MCF 10A (cell line): Measurements from ENCODE around the gene TCEANC2. TPM values are rescaled to one million over a fixed set of nuclear protein-coding genes. Genes with fewer than 3 reads are reported as not detected.
"Not testable (repeated sequence)": the region's sequence is repeated elsewhere in the genome, so short reads cannot be mapped to it uniquely, and the experiment has no call there.

ENCODE experiments used
- BruUV-seq: library from RNA; stranded (reverse); fragments of 400-500 nt; replicated peaks from 2 replicates; lab custom pipeline; 2021; lab: Mats Ljungman, UMichigan
- CTCF ChIA-PET: fragments of 300-600 bp; sonication (Branson Sonifier 250); formaldehyde crosslinking; extraction: SDS; loops from one replicate; lab custom pipeline; 2021; ENCODE audit warnings: antibody characterized with exemption, inconsistent platforms; lab: Yijun Ruan, JAX
- POLR2A ChIA-PET: fragments of 300-600, 350-650 bp; sonication (Branson Sonifier 250); formaldehyde crosslinking; extraction: SDS; loops from one replicate; lab custom pipeline; 2020; ENCODE audit warnings: antibody characterized with exemption, inconsistent platforms; lab: Yijun Ruan, JAX
- DNase-seq: peaks from one replicate; pipeline ENCODE4 v3.0.0-alpha.2; 2018; ENCODE audit not compliant: unreplicated experiment
- H3K27ac Mint-ChIP-seq: one replicate; pipeline ENCODE4 v1.8.0; 2022; ENCODE audit warnings: mild to moderate bottlenecking, low read depth, mixed read lengths; ENCODE audit not compliant: unreplicated experiment
- H3K27me3 Mint-ChIP-seq: one replicate; pipeline ENCODE4 v1.8.0; 2022; ENCODE audit warnings: mixed read lengths; ENCODE audit not compliant: insufficient read depth, unreplicated experiment
- H3K36me3 Mint-ChIP-seq: one replicate; pipeline ENCODE4 v1.8.0; 2022; ENCODE audit warnings: mild to moderate bottlenecking, moderate library complexity, mixed read lengths; ENCODE audit not compliant: insufficient read depth, unreplicated experiment
- H3K4me1 Mint-ChIP-seq: one replicate; pipeline ENCODE4 v1.8.0; 2022; ENCODE audit warnings: mixed read lengths; ENCODE audit not compliant: insufficient read depth, unreplicated experiment
- H3K4me3 Mint-ChIP-seq: one replicate; pipeline ENCODE4 v1.8.0; 2022; ENCODE audit warnings: mild to moderate bottlenecking, moderate library complexity, mixed read lengths; ENCODE audit not compliant: unreplicated experiment
- H3K9me3 Mint-ChIP-seq: one replicate; pipeline ENCODE4 v1.8.0; 2022; ENCODE audit warnings: mixed read lengths; ENCODE audit not compliant: unreplicated experiment
- intact Hi-C: fragments of 100-400 bp; cut with micrococcal nuclease; formaldehyde crosslinking; loops from 2 replicates; pipeline ENCODE4 v1.14.1; 2022
- total RNA-seq: library from RNA; stranded (reverse); gene quantifications from 2 replicates; pipeline ENCODE4 v1.2.3, GENCODE V29; 2022
- TF ChIP-seq, protein P1 (sequence below): fragments of 200-600 bp; IDR thresholded peaks from one replicate; pipeline ENCODE4 v1.8.0; 2022; ENCODE audit warnings: antibody characterized with exemption, mild to moderate bottlenecking; ENCODE audit not compliant: unreplicated experiment

TCEANC2 gene
- total RNA-seq, 1 experiment from 2014 or later: 3.6 TPM

DNA sequence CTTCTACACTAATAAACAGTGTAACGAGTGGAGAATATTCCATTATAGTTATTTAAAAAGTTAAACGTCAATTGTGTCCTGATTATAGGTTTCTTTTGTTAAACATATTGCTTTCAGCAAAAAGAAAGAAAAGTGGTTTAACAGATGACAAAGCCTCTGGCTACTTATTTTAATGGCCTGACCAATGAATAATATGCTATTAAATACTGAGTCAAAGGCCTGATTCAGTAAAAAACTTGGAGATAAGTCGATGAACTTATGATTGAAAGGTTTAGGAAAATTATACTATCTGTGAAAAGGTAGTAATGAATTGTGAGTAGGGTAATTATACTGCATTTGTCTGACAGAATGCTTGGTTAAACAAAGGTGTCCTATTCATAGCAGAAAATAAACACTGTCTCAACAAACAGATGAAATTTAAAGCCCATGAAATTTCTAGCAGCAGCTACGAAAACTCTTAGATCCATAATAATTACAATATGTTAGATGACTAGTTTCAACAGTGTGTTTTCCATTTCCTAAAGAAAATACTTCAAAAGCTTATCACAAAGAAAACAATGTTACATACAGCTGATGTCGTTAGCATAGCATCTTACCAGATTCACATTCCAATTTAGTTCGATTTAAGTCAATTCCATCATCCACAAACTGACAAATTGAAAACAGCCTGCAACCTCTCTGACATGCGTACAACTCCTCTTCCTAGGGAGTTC, 6.6 kb upstream of the TCEANC2 start:
- no peak overlapping the region for H3K27ac Mint-ChIP-seq
- CTCF ChIA-PET: no interaction called here
- no peak for DNase-seq
- H3K36me3 Mint-ChIP-seq: peaks cover 32% of the 10 kb centered on the region
- no peaks in the 10 kb centered on the region for H3K27me3 Mint-ChIP-seq
- BruUV-seq: no TSS peak
- H3K4me3 Mint-ChIP-seq: no peak overlapping the region
- H3K4me1 Mint-ChIP-seq: peaks cover 6% of the 10 kb centered on the region
- TF ChIP-seq, protein P1, sequence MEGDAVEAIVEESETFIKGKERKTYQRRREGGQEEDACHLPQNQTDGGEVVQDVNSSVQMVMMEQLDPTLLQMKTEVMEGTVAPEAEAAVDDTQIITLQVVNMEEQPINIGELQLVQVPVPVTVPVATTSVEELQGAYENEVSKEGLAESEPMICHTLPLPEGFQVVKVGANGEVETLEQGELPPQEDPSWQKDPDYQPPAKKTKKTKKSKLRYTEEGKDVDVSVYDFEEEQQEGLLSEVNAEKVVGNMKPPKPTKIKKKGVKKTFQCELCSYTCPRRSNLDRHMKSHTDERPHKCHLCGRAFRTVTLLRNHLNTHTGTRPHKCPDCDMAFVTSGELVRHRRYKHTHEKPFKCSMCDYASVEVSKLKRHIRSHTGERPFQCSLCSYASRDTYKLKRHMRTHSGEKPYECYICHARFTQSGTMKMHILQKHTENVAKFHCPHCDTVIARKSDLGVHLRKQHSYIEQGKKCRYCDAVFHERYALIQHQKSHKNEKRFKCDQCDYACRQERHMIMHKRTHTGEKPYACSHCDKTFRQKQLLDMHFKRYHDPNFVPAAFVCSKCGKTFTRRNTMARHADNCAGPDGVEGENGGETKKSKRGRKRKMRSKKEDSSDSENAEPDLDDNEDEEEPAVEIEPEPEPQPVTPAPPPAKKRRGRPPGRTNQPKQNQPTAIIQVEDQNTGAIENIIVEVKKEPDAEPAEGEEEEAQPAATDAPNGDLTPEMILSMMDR: no peak
- no peaks in the 10 kb centered on the region for H3K9me3 Mint-ChIP-seq
- intact Hi-C loops: no loop called here
- POLR2A ChIA-PET: no interaction called here

DNA sequence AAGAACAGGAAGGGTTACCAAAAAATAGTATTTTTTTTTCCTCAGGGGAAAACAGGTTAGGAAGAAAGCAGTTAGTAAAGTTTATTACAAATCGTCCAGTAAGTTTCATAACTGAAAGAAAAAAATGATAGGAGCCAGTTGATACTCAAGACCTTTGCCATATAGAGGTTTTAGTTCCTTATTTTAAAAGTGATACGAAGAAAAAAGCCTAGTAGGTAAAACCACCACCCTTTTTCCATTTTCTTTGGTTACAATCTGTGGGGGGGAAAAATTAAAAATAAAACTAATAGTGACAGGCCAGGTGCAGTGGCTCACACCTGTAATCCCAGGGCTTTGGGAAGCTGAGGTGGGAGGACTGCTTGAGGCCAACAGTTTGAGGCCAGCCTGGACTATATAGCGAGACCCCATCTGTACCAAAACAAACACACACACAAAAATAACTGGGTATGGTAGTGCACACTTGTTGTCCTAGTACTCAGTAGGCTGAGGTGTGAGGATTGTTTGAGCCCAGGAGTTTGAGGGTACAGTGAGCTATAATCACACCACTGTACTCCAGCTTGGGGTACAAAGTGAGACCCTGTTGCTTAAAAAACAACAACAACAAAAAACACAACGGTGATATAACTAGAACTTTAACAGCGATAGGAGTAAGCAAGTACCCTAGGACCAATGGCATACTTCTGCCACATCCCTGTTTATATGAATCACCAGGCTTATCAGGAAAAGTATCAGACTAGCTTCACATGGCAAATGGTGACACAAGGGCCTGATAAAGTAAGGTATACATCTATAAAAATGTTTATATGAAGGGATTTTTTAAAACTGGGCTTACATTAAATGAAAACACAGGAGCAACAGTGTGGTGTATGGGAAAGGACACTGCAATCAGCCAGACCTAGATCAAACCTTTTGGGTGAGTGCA, 5.8 kb upstream of the TCEANC2 start:
- intact Hi-C loops: no loop called here
- no TSS peak for BruUV-seq
- ChIA-PET CTCF (interaction anchor here (0.8 to 1.1 kb wide), 5 partner anchors 8 to 442 kb away, joined by 3 to 8 read pairs (median 4); partner anchors contain the start of gene LRRC42), POLR2A (interaction anchor here (1.7 kb wide), 1 partner anchor 11 kb away, joined by 6 read pairs; no protein-coding TSS in a partner anchor)
- Mint-ChIP-seq H3K4me1 (peaks cover 6% of the 10 kb centered on the region), H3K27ac (no peak overlapping the region), H3K36me3 (peaks cover 24% of the 10 kb centered on the region), H3K9me3 (no peaks in the 10 kb centered on the region), H3K27me3 (no peaks in the 10 kb centered on the region), H3K4me3 (no peak overlapping the region)
- TF ChIP-seq, protein P1: no peak
- DNase-seq: no peak

DNA sequence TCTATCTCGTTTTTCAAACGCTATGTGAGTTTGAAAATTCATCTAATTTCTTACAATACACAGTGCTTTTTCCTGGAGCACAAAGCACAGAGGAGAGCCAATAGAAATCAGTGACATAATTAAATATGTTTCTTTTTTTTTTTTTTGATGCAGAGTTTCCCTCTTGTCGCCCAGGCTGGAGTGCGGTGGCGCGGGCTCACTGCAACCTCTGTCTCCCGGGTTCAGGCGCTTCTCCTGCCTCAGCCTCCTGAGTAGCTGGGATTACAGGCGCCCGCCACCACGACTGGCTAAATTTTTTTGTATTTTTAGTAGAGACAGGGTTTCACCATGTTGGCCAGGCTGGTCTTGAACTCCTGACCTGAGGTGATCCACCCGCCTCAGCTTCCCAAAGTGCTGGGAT, 3.0 kb upstream of the TCEANC2 start:
- intact Hi-C loops: loop anchor here (5.0 kb wide), 1 partner anchor 173 kb away; no protein-coding TSS in a partner anchor
- not testable (repeated sequence) for H3K9me3 Mint-ChIP-seq, DNase-seq, BruUV-seq, H3K27me3 Mint-ChIP-seq, H3K4me3 Mint-ChIP-seq, H3K27ac Mint-ChIP-seq, H3K36me3 Mint-ChIP-seq
- ChIA-PET POLR2A (interaction anchor here (3.7 kb wide), 1 partner anchor 9 kb away, joined by 30 read pairs; no protein-coding TSS in a partner anchor), CTCF (interaction anchor here (0.5 to 0.7 kb wide), 3 partner anchors 138 to 1637 kb away, joined by 3 to 4 read pairs (median 3); no protein-coding TSS in a partner anchor)
- H3K4me1 Mint-ChIP-seq: peaks cover 11% of the 10 kb centered on the region

DNA sequence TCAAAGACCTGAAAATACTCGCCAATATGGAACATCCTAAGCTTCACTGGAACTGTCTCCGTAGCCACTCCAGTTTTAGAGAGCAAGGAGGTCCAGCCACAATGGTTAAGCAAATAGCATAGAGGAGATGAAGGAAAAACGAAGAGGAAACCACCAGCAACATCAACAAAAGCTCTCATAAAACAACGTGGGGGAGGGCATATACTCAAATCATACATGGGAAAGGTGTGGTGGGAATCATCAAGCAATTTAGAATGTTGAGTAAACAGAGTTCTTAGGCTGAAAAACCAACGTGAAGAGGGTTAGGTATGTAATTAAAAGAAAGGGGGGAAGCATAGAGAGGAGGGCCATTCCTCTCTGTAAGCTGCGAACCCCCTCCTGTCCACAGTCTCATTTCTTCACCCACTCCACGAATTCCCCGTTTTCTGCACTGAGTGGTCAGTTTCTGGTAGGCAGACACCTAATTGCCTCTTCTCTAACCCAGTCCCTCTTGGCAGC, 1.4 kb upstream of the TCEANC2 start:
- peak; percentile 3 for DNase-seq
- CTCF ChIA-PET: interaction anchor here (0.6 to 3.0 kb wide), 12 partner anchors 18 to 437 kb away, joined by 3 to 9 read pairs (median 3); no protein-coding TSS in a partner anchor
- peaks cover under 1% of the 10 kb centered on the region for H3K36me3 Mint-ChIP-seq
- no peaks in the 10 kb centered on the region for H3K9me3 Mint-ChIP-seq
- H3K4me3 Mint-ChIP-seq: no peak overlapping the region
- BruUV-seq: no TSS peak
- POLR2A ChIA-PET: interaction anchor here (0.6 to 4.6 kb wide), 24 partner anchors 11 to 882 kb away, joined by 3 to 45 read pairs (median 6); partner anchors contain the start of genes CYB5RL, IFT25, LRRC42 and MRPL37
- no peaks in the 10 kb centered on the region for H3K27me3 Mint-ChIP-seq
- intact Hi-C loops: loop anchor here (5.0 kb wide), 1 partner anchor 175 kb away; no protein-coding TSS in a partner anchor
- TF ChIP-seq, protein P1: no peak
- H3K27ac Mint-ChIP-seq: no peak overlapping the region
- peaks cover 10% of the 10 kb centered on the region for H3K4me1 Mint-ChIP-seq
